GM12873 (cell line): Measurements from ENCODE around the gene CNGB1.

Experiments
- TF ChIP-seq, protein P1 (sequence below): IDR thresholded peaks from 2 replicates; pipeline ENCODE4 v1.5.1; 2012; ENCODE audit warnings: low read depth, mild to moderate bottlenecking, moderate library complexity, low read length, control low read depth; ENCODE audit not compliant: insufficient read depth; ENCODE audit errors: missing control alignments

CNGB1 gene

DNA sequence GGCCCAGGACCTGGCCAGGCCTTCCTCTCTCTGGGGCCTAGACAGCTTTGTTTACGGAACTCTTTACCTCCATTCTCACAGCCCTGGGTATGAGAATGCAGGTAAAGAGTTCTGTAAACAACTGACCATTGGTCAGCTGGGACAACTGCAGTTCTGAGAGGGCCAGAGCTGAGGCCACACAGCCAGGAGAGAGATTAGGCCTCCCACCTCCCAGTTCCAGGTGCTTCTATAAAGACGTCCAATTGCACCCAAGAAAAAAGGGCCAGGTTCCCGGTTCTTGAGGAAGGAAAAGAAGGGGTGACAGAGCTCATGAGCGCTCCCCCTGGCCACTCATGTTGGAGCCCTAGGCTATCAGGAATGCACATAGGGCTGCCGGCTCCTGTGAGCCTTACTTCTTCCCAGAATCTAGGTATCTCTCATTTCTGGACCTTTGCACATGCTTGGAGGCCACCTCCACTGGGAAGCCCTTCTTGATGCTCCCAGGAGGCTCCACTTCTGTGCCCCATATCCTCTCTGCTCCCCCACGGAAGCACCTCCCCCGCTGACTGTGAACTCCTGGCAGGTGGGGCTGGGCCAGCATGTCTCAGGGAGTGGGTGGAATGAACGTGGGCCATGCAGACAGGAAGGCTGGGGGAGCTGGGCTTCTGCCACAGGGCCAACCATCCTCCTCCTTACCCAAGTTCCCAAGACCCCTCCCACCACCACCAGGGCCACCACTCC, 13.1 kb downstream of the CNGB1 start:
- TF ChIP-seq, protein P1, sequence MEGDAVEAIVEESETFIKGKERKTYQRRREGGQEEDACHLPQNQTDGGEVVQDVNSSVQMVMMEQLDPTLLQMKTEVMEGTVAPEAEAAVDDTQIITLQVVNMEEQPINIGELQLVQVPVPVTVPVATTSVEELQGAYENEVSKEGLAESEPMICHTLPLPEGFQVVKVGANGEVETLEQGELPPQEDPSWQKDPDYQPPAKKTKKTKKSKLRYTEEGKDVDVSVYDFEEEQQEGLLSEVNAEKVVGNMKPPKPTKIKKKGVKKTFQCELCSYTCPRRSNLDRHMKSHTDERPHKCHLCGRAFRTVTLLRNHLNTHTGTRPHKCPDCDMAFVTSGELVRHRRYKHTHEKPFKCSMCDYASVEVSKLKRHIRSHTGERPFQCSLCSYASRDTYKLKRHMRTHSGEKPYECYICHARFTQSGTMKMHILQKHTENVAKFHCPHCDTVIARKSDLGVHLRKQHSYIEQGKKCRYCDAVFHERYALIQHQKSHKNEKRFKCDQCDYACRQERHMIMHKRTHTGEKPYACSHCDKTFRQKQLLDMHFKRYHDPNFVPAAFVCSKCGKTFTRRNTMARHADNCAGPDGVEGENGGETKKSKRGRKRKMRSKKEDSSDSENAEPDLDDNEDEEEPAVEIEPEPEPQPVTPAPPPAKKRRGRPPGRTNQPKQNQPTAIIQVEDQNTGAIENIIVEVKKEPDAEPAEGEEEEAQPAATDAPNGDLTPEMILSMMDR: peak; percentile 16

DNA sequence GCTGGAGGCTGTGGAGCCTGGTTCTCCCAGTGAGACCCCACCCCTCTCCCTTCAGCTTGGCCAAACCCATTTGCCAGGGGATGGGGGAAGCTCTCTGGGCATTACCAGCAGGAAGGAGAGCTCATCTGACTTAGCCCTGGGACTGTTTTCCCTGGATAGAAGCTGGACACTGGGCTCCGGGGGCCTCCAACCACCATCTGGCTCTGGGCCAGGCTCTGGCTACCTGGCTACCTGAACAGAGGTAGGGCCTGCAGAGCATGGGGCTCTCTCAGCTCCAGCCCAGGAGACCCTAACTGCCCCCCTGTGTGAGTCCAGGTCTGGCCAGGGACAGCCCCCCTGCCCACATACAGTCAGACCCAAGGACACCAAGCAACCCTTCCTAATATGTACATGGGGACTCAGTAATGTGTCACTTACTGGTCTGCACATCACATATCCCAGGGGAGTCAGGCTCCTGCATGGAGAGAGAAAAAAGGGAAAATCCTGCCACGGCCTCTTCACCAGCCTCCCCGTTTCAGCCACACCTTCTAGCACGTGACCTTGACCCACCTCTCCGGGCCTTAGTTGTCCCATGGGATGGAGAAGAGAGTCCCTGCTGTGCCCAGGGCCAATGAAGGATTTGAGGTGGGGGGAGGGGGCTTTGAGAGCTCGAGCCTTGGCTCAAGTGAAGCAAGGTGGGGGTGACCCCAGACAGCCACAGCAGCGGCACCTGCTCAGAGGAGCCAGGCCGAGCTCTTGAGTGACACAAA, 13.8 kb downstream of the CNGB1 start:
- TF ChIP-seq, protein P1: no peak

DNA sequence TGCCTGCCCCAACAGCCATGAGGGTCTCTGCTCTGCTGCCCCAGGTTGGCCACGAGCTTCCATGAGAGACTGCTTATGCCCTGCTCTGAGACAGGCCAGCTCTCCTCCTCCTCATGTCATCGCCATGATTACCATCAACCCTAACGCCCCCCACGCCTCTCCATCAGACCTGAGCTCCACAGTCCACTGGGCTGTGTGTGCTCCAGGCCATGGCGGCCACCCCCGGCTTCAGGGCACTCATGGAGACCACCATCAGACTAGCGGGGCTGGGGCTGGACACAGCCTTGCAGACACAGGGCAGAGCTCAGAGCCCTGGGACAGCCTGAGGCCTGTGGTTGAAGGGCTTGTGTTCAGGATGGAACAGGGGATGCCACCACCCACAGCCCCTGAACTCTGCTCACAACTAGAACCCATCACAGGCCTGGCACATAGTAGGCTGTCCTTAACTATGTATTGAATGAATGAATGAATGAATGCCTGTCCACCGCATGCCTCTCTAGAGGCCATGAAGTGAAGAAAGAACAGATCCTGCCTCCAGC, 14.6 kb downstream of the CNGB1 start:
- TF ChIP-seq, protein P1: no peak

DNA sequence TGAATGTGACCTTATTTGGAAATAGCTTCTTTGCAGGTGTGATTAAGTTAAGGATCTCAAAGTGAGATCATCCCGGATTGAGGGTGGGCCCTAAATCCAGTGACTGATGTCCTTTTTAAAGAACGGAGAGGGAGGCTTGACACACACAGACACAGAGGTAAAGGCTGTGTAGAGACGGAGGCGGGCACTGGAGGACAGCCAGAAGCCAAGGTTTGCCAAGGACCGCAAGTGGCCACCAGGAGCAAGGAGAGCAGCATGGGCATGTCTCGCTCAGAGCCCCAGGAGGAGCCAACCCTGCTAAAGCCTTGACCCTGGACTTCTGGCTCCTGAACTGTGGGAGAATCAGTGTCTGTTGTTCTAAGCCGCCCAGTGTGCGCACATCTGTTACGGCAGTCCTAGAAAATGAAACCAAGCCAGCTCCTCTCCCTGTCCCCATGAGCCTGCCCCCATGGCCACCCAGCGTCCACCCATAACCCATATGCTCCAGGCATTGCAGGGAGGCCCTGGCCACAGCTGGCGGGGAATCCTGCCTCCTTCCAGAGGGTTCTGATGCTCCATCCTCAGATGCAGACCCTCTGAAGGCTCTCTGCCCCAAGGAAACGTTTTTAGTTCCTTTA, 15.2 kb downstream of the CNGB1 start:
- TF ChIP-seq, protein P1: no peak

DNA sequence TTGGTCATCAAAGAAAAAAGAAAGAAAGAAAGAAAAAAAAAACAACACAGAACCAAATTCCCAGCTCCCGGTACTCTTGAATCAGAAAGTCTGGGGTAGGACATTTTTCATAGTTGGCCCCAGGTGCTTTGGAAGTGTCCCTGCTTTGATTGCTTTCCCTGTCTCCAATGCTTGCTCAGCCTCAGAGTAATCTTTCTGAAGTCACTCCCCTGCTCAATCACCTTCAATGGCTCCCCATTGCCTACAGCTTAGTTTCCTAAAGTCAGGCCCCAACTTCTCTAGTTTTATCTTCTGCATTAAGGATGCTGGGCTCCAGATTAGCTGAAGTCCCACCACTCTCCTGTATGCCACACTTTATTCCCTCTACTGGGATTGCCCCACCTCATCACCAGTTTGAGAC, 17.1 kb downstream of the CNGB1 start:
- TF ChIP-seq, protein P1: no peak

DNA sequence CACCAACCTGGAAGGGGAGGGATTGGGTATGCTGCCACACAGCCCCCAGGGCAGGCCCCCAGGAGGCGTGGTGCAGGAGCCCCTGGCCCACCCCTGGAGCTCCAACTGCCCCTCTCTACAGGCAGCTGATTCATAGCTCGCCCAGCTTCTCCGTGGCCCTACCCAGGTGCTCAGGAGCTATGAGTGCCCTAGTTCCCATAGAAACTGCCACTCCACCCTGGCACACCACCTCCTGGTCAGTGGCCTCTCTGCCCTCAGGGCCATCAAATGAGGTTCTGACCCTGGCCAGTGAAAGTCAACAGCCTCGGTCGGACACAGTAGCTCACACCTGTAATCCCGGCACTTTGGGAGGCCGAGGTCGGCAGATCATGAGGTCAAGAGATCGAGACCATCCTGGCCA, 18.0 kb downstream of the CNGB1 start:
- TF ChIP-seq, protein P1: no peak
